ENCODE results near the gene NBPF3. TPM values are rescaled to one million over a fixed set of nuclear protein-coding genes. Genes with fewer than 3 reads are reported as not detected.
A peak's percentile ranks its signal among the peaks of the same experiment; 100 is the strongest.

Gene NBPF3
- total and polyA plus RNA-seq, 2 donors (not counting 3 experiments of a cell fraction or from before 2014, with no cell fraction given): 3.3 to 6.5 TPM

DNA sequence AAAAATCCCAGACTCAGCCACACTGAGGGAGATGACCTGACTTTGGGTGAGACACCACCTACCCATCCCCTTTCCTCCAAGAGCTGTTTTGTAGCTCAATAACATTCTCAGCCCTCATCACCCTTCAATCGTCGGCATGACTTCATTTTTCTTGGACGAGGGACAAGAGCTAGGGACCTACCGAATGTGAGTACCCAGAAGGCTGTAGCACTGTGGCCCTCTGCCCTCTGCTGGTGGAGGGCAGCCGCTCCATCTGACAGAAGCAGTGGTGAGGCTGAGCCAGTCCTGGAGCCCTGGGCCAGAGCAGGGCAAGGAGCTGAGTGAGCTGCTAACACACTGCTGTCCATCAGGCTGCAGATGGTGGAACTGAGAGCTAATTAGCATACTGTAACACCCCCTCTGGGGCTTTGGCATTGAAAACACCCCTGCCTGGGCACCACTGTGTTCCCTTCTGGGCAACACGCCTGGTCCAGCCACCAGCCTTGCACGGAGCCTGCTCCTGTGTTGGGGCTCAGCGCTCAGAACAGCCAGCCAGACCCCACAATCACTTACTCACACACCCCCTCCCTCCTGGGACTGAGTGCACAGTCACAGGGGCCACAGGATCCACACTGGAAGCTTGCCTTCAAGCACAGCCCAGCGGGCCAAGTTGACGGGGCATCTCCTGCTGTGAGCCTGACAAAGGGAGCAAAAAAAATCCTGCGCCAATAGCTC, 51.0 kb downstream of the NBPF3 start:
- TF ChIP-seq POLR2A (IDR thresholded peaks at IDR 0.05; ENCODE audit: low read depth, low read length): no peak
- TF ChIP-seq, protein P1, sequence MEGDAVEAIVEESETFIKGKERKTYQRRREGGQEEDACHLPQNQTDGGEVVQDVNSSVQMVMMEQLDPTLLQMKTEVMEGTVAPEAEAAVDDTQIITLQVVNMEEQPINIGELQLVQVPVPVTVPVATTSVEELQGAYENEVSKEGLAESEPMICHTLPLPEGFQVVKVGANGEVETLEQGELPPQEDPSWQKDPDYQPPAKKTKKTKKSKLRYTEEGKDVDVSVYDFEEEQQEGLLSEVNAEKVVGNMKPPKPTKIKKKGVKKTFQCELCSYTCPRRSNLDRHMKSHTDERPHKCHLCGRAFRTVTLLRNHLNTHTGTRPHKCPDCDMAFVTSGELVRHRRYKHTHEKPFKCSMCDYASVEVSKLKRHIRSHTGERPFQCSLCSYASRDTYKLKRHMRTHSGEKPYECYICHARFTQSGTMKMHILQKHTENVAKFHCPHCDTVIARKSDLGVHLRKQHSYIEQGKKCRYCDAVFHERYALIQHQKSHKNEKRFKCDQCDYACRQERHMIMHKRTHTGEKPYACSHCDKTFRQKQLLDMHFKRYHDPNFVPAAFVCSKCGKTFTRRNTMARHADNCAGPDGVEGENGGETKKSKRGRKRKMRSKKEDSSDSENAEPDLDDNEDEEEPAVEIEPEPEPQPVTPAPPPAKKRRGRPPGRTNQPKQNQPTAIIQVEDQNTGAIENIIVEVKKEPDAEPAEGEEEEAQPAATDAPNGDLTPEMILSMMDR (IDR thresholded peaks at IDR 0.05; ENCODE audit: extremely low read depth in 1 of 2, insufficient read depth in 1 of 2, low read depth in 1 of 2, low read length in 2 of 2): peak; percentile 40 to 53
- Histone ChIP-seq H2AFZ (ENCODE audit: low read depth, low read length) (no peak overlapping the region), H3K4me3 (replicated peaks in 1 of 3; ENCODE audit: insufficient read depth in 1 of 3, low read depth in 1 of 3, low read length in 3 of 3) (no peak overlapping the region), H3K4me2 (ENCODE audit: insufficient read depth, low read length) (no peak overlapping the region), H3K9ac (replicated peaks; ENCODE audit: extremely low read depth, insufficient read depth, low read length) (no peak overlapping the region), H3K36me3 (ENCODE audit: control insufficient read depth in 2 of 2, extremely low read depth in 1 of 2, insufficient read depth in 2 of 2, low read length in 2 of 2) (no peaks in the 10 kb centered on the region), H3K79me2 (ENCODE audit: control insufficient read depth, insufficient read depth, low read length) (no peaks in the 10 kb centered on the region), H3K9me1 (replicated peaks; ENCODE audit: control insufficient read depth, extremely low read depth, insufficient read depth, low read length) (no peaks in the 10 kb centered on the region), H3K27me3 (ENCODE audit: control insufficient read depth in 2 of 2, insufficient read depth in 2 of 2, low read length in 2 of 2) (peaks cover 5 to 7% of the 10 kb centered on the region in 2 experiments), H3K27ac (ENCODE audit: insufficient read depth, low read depth, low read length) (no peak overlapping the region), H4K20me1 (replicated peaks; ENCODE audit: control insufficient read depth, extremely low read depth, insufficient read depth, low read length) (no peaks in the 10 kb centered on the region), H3K4me1 (ENCODE audit: control insufficient read depth, extremely low read depth, insufficient read depth, low read length) (no peaks in the 10 kb centered on the region), H3K9me3 (replicated peaks; ENCODE audit: control insufficient read depth, insufficient read depth, low read length) (no peaks in the 10 kb centered on the region)
- FAIRE-seq (peak; percentile 35), DNase-seq (ENCODE audit: low read depth, low spot score) (peak; percentile 30)
- intact Hi-C loops (cut with micrococcal nuclease): loop anchor here (1.0 kb wide), 1 partner anchor 121 kb away; no protein-coding TSS in a partner anchor
- ChIA-PET CTCF (interaction anchor here (0.6 to 2.4 kb wide), 8 partner anchors 15 to 165 kb away, joined by 3 to 41 read pairs (median 4); no protein-coding TSS in a partner anchor), POLR2A (no interaction called here)
- no TSS peak for BruUV-seq (replicated peaks)
- dilution Hi-C loops (cut with MboI; ENCODE audit: extremely low pct_ligation_motif_present, low sequenced_read_pairs): no loop called here

DNA sequence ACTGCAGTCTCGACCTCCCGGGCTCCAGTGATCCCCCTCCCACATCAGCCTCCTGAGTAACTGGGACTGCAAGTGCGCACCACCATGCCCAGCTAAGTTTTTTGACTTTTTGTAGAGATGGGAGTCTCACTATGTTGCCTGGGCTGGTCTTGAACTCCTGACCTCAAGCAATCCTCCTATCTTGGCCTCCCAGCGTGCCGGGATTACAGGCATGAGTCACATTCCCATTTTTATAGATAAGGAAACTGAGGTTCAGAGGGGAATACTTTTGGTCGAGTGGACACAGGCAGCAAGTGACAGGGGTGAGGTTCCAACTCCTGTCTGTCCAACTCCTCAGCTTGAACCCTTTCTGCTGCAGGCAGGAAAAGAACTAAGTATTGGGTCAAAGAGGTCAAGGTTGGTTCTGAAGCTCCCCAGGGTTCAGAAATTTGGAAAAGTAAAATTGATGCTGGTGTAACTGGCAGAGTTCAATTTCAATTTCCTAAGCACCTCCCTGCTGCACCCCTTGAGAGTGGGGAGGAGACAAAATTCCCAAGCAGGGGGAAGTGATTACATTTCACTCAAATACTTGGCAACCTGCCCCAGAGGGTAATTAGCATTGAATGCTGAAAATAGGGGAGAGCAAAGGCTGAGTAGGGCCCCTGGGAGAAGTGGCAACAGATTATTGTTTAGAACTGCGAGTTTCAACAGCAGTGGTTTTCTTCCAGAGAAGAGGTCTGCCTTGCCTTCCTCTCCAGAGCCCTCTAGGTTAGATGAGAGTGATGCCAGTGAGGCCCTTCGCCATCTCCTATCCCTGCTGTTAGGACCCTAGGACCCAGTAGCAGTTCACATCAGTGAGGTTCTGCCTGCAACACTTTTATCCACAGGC, 51.8 kb downstream of the NBPF3 start:
- Histone ChIP-seq H3K36me3 (ENCODE audit: control insufficient read depth in 2 of 2, extremely low read depth in 1 of 2, insufficient read depth in 2 of 2, low read length in 2 of 2) (no peaks in the 10 kb centered on the region), H3K4me1 (ENCODE audit: control insufficient read depth, extremely low read depth, insufficient read depth, low read length) (no peaks in the 10 kb centered on the region), H2AFZ (ENCODE audit: low read depth, low read length) (no peak overlapping the region), H3K4me3 (replicated peaks in 1 of 3; ENCODE audit: insufficient read depth in 1 of 3, low read depth in 1 of 3, low read length in 3 of 3) (no peak overlapping the region), H3K4me2 (ENCODE audit: insufficient read depth, low read length) (no peak overlapping the region), H3K27ac (ENCODE audit: insufficient read depth, low read depth, low read length) (no peak overlapping the region), H3K9me1 (replicated peaks; ENCODE audit: control insufficient read depth, extremely low read depth, insufficient read depth, low read length) (no peaks in the 10 kb centered on the region), H3K9ac (replicated peaks; ENCODE audit: extremely low read depth, insufficient read depth, low read length) (no peak overlapping the region), H4K20me1 (replicated peaks; ENCODE audit: control insufficient read depth, extremely low read depth, insufficient read depth, low read length) (no peaks in the 10 kb centered on the region), H3K9me3 (replicated peaks; ENCODE audit: control insufficient read depth, insufficient read depth, low read length) (no peaks in the 10 kb centered on the region), H3K27me3 (ENCODE audit: control insufficient read depth in 2 of 2, insufficient read depth in 2 of 2, low read length in 2 of 2) (peaks cover 5 to 8% of the 10 kb centered on the region in 2 experiments), H3K79me2 (ENCODE audit: control insufficient read depth, insufficient read depth, low read length) (no peaks in the 10 kb centered on the region)
- no peak for DNase-seq (ENCODE audit: low read depth, low spot score)
- intact Hi-C loops (cut with micrococcal nuclease) (loop anchor here (1.0 kb wide), 1 partner anchor 121 kb away; no protein-coding TSS in a partner anchor), dilution Hi-C loops (cut with MboI; ENCODE audit: extremely low pct_ligation_motif_present, low sequenced_read_pairs) (no loop called here)
- TF ChIP-seq GATA2 (IDR thresholded peaks at IDR 0.05; ENCODE audit: insufficient read depth, insufficient read length, low read depth, low read length): no peak
- TF ChIP-seq POLR2AphosphoS5 (IDR thresholded peaks at IDR 0.05; ENCODE audit: insufficient read depth, low read depth, low read length): no peak
- TF ChIP-seq, protein P2, sequence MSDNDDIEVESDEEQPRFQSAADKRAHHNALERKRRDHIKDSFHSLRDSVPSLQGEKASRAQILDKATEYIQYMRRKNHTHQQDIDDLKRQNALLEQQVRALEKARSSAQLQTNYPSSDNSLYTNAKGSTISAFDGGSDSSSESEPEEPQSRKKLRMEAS (IDR thresholded peaks at IDR 0.05; ENCODE audit: insufficient read depth, insufficient read length): no peak
- no peak for TF ChIP-seq JUN (IDR thresholded peaks at IDR 0.05; ENCODE audit: borderline replicate concordance, insufficient read depth, insufficient read length, low read depth)
- TF ChIP-seq, protein P1 (IDR thresholded peaks at IDR 0.05; ENCODE audit: extremely low read depth in 1 of 2, insufficient read depth in 1 of 2, low read depth in 1 of 2, low read length in 2 of 2): no peak
- no peak for TF ChIP-seq MYC (IDR thresholded peaks at IDR 0.05; ENCODE audit: low read depth, low read length)
- no peak for TF ChIP-seq POLR2A (IDR thresholded peaks at IDR 0.05; ENCODE audit: low read depth, low read length)
- TF ChIP-seq EZH2 (IDR thresholded peaks at IDR 0.05; ENCODE audit: borderline replicate concordance, low read depth, low read length, severe bottlenecking): no peak
- no peak for TF ChIP-seq FOS (IDR thresholded peaks at IDR 0.05; ENCODE audit: borderline replicate concordance, insufficient read depth, low read length)
- no peak for FAIRE-seq
- CTCF ChIA-PET: interaction anchor here (0.6 to 2.4 kb wide), 7 partner anchors 14 to 164 kb away, joined by 3 to 41 read pairs (median 5); no protein-coding TSS in a partner anchor
- POLR2A ChIA-PET: no interaction called here
- no TSS peak for BruUV-seq (replicated peaks)
